ENCODE data around the gene LRP8.
"Not testable (repeated sequence)": the region's sequence is repeated elsewhere in the genome, so short reads cannot be mapped to it uniquely, and the experiment has no call there.

Gene LRP8

GRCh38 chr1:53303726-53304515, 23.9 kb downstream of the LRP8 start:
- no peak for FAIRE-seq

DNA sequence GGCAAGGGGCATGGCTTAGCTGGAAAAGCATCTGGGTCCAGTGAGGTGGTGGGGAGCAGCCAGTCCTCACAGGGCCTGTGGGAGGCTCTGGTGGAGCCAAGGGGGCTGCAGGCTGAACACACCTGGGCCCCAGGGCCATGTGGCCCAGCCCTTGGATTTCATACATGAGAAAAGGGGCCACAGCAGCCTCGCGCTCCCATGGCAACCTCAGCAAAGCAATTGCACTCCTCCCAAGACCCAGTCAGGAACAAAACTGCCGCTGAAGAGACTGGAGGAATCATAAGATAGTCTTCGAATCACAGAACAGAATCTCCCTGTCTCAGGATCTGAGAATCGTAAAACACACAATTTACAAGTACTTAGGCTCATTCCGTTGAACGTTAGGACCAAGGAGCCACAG, 24.6 kb downstream of the LRP8 start:
- FAIRE-seq, result no peak

- no peak for FAIRE-seq
These were observed 28.6 kb downstream of the LRP8 start for GRCh38 chr1:53299233-53299632.

DNA sequence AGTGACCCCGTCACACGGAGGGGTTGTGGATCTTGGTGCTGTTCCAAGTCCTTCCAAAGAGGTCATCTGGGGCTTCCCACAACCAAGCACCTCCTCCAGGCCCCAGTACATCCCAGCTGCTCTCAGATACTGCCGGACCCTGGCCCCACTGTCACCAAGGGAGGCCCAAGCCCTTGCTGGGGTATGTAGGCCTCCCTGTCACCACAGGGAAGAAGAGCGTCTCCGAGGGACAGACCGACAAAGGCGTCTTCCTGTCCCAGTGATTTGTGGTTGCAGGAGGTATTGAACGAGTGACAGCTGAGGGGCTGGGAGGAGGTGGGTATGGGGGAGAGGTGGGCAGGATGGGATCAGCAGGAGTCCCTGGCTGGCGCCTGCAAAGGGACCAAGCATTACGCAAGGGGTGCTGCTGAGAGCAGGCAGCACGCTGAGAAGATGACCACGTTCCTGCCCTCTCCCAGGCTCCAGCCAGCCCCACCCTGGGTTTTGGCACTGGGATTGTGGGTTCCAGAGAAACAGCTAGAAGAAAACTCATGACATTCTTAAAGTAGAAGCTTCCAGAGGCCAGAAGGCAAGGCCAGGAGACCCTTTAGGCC, 29.7 kb downstream of the LRP8 start:
- FAIRE-seq, result no peak

DNA sequence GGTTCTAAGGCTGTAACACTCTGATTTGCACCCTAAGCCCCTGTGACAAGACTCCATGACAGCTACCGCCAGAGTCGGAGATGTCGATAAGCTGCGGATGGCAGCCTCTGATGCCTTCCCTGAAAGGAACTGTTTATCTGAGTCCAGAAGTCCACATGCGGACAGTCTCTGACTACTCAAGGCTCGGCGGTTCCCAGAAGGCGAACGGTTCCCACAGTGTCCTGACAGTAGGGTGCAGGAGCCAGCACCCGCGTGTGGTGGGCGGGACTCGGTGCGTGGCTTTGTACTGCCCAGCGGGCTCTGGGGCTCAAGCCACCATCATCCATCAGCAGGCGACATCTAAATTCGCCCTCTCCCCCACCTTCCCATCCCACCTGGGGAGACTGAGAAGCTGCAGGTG, 30.7 kb downstream of the LRP8 start:
- no peak for FAIRE-seq

GRCh38 chr1:53296117-53296749, 31.6 kb downstream of the LRP8 start:
- no peak for FAIRE-seq

- no peak for FAIRE-seq
These were observed 32.1 kb downstream of the LRP8 start for GRCh38 chr1:53295726-53296116.

DNA sequence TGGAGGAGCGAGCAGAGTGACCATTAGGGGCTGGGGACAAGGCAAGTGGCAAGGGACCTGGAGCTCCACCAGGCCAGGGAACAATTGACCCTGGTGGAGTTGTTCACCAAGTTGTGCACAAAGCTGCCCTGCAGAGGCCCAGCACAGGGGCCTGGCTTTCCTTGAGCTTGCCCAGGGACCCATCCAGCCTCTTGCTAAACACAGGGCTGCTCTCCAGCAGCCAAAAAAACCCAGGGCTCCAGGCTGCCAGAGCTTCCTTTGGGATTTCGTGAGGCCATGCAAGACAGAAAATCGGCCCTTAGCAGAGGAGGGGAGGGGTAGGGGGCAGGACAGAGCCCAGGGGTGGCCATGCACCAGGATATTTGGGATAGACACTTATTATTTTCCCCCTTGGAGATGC, 32.6 kb downstream of the LRP8 start:
- no peak for FAIRE-seq

DNA sequence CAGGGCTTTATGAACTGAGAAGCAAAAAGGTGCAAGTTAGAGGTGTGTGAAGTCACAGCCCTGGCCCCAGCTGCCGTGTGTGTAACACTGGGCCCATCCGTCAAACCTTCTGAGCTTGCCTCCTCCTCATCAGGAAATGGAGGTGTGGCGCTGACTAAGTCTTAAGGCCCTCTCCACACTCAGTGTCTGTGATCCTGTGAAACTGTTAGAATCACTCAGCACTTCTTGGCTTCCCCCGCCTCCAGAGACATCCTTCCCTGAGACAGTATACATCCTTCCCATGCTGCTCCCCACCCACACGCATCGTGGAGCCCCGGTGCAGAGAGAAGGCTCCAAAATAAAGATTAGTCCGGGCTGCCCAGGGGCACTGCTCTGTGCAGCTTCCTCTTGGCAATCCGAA, 33.3 kb downstream of the LRP8 start:
- FAIRE-seq, result no peak

GRCh38 chr1:53294061-53294460, 33.8 kb downstream of the LRP8 start:
- FAIRE-seq, result no peak

DNA sequence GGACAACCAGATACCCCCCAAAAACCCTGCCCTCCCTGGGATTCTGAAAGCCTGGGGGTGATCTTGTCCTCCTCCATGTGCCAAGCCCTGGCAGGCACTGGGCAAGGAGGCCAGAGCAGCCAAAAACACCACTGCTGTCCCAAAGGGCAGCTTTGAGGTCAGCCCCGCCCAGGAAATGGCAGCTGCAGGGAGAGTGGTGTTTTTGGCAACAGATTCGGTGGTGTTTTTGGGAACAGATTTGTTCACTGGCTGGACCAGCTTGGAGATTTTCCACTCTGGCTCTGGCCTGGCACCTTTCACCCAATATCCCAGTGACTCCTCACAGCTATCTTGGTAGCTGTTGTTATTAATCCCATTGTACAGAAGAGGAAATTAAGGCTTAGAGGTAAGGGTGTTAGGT, 34.7 kb downstream of the LRP8 start:
- FAIRE-seq, result no peak

GRCh38 chr1:53292690-53293089, 35.2 kb downstream of the LRP8 start:
- no peak for FAIRE-seq

DNA sequence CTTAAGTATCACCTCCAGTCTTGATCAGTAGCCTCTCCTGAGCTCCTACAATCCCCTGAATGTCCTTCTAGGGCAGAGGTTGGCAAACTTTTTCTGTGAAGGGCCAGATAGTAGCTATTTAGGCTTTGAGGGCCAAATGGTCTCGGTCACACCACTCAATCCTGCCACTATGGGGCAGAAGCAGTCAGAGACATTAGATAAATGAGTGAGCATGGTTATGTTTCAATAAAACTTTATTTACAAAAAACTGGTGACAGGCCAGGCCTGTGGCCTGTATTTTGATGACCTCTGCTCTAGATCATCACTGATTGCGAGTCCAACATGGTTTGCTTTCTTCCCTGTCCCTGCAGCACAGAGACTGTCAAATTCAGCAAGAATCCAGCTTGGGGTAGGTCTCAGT, 36.3 kb downstream of the LRP8 start:
- no peak for FAIRE-seq

DNA sequence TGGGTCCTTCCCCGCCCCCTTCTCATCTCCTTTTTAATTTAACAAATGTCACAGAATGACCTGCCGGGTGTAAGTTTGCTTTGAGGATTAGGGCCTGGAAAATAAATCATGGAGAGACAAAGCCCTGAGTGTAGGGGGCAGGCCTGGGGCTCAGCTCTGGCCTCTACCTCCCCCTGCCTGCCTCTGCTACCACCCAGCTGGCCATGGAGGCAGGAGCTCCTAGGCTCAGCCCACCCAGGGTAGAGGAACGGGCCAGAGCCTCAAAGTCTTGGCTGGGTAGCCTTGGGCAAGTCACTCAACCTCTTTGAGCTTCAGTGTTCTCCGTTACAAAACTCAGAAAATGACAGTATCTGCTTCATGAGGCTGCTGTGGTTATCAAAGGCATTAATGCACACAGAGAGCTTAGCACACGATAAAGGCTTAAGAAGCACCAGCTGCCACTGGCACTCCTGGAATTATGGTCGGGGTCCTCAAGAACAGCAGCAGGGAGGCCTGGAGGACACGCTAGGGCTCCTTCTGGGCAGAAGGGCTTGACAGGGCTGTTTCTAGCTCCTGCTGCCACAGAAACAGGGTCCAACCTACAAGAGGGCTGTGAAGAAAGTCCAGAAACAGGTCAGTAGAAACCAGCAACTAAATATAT, 39.0 kb downstream of the LRP8 start:
- FAIRE-seq, result no peak

DNA sequence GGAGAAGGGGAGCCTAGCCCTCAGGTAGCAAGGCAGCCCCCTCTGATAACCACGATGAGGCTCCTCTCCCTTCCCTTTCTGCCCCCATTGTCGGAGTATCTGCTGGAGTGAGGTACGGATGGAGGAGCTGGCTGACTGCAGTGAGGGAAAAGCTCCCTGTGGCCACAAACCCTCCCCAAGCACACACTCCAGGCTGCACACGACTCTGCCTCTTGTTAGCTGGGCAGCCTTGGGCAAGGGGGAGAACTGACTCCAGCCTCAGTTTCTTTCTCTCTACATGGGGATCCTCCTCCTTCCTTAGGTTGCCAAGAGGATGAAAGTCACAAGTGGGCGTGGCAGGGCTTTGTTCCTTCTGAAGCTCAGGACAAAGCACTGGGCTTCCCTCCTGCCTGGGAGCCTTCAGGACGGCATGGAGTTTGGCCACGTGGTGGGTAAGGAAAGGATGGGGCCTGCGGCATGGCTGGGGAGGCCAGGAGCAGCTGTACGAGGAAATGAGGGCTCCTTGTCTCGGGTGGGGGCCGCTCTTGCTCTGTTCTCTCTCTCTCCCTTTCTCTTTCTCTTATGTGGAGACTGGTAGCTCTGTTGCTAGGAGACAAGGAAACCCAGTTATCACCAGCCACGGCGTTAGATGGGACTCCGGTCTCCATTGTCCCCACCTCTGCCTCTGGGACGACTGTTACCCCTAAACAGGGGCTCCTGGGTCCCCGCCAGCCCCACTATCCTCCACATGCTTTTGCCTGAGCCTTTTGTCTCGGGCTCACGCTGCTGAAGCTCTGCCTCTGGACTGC, 39.7 kb downstream of the LRP8 start:
- no peak for FAIRE-seq

DNA sequence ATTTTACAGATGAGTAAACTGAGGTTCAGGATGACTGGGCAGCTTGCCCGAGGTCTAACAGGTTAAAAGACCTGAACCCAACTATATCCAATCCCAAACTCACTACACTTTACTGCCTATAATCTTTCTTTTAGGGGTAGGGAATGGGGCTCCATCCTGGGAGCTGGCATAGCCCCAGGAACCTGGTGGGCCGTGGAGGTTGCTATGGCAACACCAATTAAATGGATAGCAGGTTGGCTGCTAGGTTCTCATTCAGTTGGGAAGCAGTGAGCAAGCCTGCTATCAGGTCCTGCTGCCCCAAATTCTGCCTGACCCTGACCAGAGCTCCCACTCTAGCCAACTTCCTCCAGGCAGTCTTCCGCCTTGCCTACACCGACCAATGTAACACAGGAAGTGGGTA, 40.9 kb downstream of the LRP8 start:
- no peak for FAIRE-seq

GRCh38 chr1:53285969-53286760, 41.7 kb downstream of the LRP8 start:
- no peak for FAIRE-seq

DNA sequence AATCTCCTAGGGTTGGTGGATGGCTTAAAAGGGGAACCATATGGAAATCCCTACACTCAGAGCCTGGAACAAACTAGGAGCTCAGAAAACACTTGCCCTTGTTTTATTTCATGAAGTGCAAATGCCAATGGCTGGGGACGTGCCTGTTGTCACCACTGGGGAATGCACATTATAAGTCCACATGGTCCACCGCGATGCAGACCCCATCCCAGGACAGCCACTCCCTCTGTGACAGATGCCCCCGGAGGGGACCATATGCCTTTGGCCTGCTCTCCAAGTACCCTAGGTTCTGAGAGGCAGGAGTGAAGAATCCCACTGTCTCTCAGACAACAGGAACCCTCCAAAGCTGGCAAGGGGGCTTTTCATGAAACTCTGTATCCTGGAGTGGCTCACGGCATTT, 42.3 kb downstream of the LRP8 start:
- FAIRE-seq, result no peak

DNA sequence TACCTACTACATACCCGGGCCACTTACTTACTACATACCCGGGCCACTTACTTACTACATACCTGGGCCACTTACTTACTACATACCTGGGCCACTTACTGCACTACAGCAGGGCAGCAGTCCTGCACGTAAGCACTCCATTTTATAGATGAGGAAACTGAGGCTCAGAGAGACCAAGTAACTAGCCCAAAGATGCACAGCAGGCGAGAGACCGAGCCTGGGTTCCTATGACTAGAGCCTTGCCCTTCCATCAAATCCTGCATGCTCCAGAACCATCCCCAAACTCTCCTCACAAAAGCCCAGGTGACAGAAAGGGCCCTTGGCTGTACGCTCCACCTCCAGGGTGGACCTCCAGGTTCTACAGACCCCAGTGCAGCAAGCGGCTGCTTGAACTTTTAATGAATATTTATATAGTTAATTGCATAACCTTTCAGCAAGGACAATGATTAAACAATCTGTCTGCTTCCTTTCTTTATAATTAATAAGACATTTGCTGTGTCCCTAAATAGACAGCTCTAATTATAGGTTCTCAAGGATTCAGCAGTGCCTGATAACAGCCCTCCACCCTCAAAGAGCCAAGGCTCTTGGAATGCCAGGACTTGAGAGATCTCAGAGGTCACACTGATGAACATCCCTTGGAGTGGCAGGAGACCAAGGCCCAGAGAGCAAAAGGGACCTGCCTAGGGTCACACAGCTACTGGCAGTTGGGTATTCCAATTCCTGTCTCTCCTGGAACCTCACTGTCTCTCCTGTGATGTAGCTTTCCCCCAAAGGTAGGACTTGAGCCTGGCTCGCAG, 43.4 kb downstream of the LRP8 start:
- no peak for FAIRE-seq

DNA sequence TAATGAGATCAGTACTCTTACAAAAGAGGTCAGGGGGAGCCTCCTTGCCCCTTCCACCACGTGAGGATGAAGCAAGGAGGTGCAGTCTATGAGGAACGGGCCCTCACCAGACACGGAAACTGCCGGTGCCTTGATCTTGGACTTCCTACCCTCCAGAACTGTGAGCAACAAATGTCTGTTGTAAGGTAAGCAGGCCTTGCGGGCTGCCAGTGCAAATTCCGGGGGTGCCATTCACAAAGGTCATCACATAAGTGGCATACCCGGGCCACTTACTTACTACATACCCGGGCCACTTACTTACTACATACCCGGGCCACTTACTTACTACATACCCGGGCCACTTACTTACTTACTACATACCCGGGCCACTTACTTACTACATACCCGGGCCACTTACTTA, 44.7 kb downstream of the LRP8 start:
- not testable (repeated sequence) for FAIRE-seq

GRCh38 chr1:53281133-53281532, 46.7 kb downstream of the LRP8 start:
- no peak for FAIRE-seq

Measured in endometrium (tissue), 2 donors.